Measurements from ENCODE around the gene ZNF320.

DNA sequence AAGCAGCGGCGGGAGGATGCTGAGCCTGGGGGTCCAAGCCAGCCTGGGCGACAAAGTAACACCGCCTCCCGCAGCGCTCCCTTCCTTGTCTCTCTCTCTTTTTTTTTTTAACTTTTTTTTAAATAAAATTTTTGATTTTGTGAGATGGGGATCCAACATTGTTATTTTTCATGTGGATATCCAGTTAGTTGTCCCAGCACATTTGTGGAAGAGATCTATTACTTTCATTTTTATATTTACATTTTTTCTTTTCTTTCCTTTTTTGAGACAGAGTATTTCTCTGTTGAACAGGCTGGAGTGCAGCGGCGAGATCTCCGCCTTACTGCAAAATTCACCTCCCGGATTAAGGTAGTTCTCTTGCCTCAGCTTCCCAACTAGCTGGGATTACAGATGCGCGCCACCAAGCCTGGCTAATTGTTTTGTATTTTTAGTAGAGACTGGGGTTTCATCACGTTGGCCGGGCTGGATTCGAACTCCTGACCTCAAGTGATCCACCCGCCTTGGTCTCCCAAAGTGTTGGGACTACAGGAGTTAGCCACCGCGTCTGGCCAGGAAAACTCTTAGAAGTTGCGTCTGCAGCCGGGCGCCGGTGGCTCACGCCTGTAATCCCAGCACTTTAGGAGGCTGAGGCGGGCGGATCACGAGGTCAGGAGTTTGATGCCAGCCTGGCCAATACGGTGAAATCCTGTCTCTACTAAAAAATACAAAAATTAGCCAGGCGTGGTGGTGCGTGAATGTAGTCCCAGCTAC lies 45.9 kb upstream of the ZNF320 start:
- TF ChIP-seq POLR2A (IDR thresholded peaks at IDR 0.05; ENCODE audit: low read depth, low read length) = no peak
- no peak for TF ChIP-seq POLR2AphosphoS5 (IDR thresholded peaks at IDR 0.05; ENCODE audit: low read depth, low read length)
- no peak for TF ChIP-seq TAF1 (IDR thresholded peaks at IDR 0.05; ENCODE audit: low read depth, low read length)
- TF ChIP-seq SPI1 (IDR thresholded peaks at IDR 0.05; ENCODE audit: low read depth, low read length) = no peak
- no peak for TF ChIP-seq POU2F2 (IDR thresholded peaks at IDR 0.05; ENCODE audit: low read depth, low read length)
